ENCODE data around the gene ARHGAP26.

DNA sequence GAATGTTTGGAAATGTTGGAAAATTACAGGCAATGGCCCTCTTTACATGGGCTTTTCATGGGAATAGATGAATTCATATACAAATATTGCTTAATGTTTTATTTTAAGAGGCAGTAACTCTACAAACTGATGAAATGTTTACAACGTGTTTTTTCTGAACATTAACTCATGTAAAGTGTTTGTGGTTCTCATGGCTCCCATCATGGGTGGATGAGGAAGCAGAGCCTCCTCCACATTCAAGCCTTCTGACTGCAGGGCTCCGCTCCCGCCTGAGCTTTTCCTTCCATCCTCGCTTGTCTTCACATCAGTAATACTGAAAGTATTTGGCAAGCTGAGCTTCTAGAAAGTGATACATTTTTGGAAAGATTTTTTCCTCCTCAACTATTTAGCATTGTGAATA lies 204.2 kb downstream of the ARHGAP26 start:
- TF ChIP-seq, protein P1, sequence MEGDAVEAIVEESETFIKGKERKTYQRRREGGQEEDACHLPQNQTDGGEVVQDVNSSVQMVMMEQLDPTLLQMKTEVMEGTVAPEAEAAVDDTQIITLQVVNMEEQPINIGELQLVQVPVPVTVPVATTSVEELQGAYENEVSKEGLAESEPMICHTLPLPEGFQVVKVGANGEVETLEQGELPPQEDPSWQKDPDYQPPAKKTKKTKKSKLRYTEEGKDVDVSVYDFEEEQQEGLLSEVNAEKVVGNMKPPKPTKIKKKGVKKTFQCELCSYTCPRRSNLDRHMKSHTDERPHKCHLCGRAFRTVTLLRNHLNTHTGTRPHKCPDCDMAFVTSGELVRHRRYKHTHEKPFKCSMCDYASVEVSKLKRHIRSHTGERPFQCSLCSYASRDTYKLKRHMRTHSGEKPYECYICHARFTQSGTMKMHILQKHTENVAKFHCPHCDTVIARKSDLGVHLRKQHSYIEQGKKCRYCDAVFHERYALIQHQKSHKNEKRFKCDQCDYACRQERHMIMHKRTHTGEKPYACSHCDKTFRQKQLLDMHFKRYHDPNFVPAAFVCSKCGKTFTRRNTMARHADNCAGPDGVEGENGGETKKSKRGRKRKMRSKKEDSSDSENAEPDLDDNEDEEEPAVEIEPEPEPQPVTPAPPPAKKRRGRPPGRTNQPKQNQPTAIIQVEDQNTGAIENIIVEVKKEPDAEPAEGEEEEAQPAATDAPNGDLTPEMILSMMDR (IDR thresholded peaks at IDR 0.05; ENCODE audit: low read depth, low read length, poor library complexity, severe bottlenecking), result no peak
- no peak for TF ChIP-seq EZH2phosphoT487 (IDR thresholded peaks at IDR 0.05; ENCODE audit: borderline replicate concordance, low read length)

All from DOHH2 (cell line).